GM15510 (cell line): ENCODE measurements around the gene UGT1A8.

ENCODE experiments used
- POLR2A ChIP-seq: IDR thresholded peaks from 3 replicates; pipeline ENCODE4 v1.6.1; 2011; ENCODE audit warnings: borderline replicate concordance; ENCODE audit not compliant: insufficient read length; ENCODE audit errors: extremely low read depth

Gene UGT1A8

DNA sequence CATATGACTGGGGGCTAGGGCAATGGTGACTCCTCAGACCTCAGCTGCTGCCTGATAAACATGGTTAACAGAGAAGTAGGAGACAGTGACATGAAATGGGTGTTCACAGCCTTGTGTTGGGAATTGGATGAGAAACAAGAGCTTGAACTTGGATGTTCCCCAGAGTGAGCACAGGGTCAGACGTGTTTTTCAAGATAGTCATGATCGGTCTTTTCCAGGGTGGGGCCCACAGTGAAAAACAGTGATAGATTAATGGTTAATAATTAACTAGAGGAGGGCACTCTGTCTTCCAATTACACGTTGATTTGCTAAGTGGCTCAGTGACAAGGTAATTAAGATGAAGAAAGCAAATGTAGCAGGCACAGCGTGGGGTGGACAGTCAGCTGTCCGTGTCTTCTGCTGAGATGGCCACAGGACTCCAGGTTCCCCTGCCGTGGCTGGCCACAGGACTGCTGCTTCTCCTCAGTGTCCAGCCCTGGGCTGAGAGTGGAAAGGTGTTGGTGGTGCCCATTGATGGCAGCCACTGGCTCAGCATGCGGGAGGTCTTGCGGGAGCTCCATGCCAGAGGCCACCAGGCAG lies 111.4 kb downstream of the UGT1A8 start, which contains the start of gene UGT1A3:
Gene UGT1A3 (plus strand): TSS at position 320 of the 579 bp plus-strand sequence. CDS start 85 bp downstream, at position 405.
- TF ChIP-seq POLR2A, result no peak

DNA sequence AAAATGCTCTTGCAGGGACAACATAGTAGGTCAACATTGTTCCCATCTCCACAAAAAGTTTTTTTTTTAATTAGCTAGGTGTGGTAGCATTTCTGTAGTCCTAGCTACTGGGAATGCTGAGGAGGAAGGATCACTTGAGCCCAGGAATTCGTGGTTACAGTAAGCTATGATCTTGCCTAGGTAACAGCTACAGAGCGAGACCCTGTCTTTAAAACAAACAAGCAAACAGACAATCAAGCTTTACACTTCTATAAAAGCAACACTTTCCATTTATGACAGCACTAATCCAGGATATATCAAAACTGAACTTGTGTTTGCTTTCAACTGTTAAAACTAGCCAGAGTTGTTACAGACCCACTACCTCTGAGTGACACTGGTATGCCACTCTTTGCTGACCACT lies 123.4 kb downstream of the UGT1A8 start:
- TF ChIP-seq POLR2A, result no peak

DNA sequence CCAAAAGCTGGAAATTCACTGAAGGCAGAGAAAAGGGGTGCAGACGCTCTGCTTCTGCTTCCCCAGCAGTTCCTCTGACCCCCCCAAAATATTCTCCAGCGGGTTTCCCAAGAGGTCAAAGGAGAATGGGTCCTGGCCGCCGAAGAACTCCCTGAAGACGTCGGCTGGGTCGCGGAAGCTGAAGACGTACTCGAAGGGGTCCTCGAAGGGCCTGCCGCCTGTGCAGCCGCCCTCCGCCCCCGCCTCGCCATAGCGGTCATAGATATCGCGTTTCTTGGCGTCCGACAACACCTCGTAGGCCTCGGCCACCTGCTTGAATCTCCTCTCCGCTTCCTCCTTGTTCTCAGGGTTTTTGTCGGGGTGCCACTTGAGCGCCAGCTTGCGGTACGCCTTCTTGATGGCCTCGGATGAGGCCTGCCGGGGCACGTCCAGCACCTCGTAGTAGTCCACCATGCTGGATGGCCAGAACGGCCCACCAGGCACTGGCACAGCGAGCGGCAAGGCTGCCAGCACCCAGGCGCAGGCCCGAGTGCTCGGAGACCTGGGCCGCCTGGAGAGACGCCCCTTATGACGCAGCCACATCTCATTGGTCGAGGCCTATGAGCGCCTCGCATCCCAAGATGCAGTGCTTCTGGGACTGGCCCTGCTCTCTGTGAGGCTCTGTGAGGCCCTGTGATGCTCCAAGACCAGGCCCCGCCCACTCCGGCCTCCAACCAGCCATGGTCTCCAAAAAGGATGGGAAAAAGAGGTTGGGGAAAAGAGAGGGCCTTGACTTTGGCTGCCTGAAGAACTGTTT lies 126.2 kb downstream of the UGT1A8 start:
- no peak for TF ChIP-seq POLR2A

DNA sequence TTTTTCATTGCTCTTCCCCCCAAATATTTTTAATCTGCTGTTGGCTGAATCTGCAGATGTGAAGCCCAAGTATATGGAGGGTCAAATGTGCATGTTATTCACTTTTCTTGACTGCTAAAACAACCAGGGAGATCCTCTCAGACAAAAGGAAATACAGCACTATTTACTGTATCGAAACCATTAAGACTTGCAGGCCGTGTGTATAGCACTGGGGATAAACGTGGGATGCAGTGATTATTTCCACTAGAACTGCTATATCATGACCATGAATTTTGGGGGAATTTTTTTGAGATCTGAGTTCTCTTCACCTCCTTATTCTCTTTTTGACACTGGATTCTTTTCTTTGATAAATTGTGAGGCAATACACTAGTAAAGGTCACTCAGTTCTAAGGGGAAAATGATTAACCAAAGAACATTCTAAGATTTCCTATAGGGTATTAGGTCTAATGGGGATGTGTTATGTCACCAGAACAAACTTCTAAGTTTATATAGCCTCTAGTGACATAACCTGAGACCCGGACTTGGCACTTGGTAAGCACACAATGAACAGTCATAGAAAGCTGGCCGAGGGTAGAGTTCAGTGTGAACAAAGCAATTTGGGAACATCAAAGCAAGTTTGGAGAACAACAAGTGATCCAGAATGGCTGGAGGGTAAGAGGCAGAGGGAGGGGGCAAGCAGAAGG lies 127.8 kb downstream of the UGT1A8 start:
- no peak for TF ChIP-seq POLR2A

DNA sequence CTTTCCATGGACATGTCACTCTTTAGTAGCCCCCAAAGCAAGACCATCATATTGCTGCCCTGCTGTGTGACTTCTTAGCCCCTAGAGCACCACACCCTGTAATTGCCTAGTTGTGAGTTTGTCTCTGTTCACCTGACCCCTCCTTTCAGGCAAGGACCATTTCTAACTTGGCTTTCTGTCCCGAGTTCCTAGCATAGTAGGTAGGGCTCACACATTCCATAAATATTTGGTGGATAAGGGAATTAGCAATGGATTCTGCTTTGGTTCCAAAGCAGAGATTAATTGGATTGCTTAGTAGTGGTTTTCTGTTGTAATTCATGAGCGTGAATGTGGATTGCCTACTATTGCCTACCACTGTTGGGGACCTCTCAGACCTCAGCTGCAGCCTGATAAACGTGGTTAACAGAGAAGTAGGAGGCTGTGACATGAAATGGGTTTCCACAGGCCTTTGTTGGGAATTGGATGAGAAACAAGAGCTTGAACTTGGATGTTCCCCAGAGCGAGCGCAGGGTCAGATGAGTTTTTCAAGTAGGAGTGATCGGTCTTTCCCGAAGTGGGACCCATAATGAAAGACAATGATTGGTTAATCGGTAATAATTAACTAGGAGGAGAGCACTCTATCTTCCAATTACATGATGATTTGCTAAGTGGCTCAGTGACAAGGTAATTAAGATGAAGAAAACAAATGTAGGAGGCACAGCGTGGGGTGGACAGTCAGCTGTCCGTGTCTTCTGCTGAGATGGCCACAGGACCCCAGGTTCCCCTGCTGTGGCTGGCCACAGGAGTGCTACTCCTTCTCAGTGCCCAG lies 129.2 kb downstream of the UGT1A8 start:
- TF ChIP-seq POLR2A, result no peak

DNA sequence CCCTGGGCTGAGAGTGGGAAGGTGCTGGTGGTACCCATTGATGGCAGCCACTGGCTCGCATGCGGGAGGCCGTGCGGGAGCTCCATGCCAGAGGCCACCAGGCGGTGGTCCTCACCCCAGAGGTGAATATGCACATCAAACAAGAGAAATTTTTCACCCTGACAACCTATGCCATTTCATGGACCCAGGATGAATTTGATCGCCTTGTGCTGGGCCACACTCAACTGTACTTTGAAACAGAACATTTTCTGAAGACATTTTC lies 129.8 kb downstream of the UGT1A8 start:
- TF ChIP-seq POLR2A, result no peak

DNA sequence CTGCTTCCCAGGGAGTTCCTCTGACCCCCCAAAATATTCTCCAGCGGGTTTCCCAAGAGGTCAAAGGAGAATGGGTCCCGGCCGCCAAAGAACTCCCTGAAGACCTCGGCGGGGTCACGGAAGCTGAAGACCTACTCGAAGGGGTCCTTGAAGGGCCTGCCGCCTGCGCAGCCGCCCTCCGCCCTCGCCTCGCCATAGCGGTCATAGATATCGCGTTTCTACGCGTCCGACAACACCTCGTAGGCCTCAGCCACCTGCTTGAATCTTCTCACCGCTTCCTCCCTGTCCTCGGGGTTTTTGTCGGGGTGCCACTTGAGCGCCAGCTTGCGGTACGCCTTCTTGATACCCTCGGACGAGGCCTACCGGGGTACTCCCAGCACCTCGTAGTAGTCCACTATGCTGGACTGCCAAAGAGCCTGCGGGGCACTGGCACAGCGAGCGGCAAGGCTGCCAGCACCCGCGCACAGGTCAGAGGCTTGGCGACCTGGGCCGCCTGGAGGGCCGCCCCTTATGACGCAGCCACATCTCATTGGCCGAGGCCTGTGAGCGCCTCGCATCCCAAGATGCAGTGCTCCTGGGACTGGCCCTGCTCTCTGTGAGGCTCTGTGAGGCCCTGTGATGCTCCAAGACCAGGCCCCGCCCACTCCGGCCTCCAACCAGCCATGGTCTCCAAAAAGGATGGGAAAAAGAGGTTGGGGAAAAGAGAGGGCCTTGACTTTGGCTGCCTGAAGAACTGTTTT lies 137.6 kb downstream of the UGT1A8 start:
- TF ChIP-seq POLR2A, result no peak

DNA sequence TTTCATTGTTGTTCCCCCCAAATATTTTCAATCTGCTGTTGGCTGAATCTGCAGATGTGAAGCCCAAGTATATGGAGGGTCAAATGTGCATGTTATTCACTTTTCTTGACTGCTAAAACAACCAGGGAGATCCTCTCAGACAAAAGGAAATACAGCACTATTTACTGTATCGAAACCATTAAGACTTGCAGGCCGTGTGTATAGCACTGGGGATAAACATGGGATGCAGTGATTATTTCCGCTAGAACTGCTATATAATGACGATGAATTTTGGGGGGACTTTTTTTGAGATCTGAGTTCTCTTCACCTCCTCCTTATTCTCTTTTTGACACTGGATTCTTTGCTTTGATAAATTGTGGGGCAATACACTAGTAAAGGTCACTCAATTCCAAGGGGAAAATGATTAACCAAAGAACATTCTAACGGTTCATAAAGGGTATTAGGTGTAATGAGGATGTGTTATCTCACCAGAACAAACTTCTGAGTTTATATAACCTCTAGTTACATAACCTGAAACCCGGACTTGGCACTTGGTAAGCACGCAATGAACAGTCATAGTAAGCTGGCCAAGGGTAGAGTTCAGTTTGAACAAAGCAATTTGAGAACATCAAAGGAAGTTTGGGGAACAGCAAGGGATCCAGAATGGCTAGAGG lies 139.1 kb downstream of the UGT1A8 start:
- TF ChIP-seq POLR2A, result no peak

DNA sequence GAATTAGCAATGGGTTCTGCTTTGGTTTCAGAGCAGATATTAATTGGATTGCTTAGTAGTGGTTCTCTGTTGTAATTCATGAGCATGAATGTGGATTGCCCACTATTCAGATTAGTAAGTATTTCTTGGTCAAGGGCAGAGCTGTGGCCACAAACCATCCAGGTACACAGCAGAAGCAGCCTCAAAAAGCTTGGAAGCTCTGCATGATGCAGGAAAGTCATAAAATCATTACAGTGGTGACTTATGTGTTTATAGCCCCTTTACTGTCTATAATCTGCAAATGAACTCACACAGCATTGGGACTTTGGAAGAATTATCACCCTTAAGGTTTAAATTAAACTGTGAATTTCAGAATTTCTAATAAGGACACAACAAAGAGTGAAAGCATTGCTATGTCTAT lies 140.7 kb downstream of the UGT1A8 start:
- no peak for TF ChIP-seq POLR2A

DNA sequence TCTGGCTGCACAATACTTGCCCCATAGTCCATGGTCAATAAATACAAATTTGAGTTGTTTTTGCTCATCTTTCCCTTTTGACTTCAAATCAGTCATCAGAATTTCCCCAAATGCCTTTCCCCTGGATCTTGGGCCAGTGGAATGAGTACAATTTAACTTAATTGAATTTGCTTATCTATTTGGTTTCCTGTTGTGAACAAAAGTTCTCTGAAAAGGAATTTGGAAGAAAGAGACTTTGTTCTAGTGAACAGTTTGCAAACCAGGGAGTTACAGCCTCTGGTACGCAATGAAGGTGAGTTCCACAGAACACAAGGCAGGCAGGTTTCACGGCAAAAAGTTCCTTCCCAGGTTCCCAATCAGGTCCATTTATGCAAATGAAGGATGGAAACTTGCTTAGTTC lies 141.4 kb downstream of the UGT1A8 start:
- TF ChIP-seq POLR2A, result no peak

DNA sequence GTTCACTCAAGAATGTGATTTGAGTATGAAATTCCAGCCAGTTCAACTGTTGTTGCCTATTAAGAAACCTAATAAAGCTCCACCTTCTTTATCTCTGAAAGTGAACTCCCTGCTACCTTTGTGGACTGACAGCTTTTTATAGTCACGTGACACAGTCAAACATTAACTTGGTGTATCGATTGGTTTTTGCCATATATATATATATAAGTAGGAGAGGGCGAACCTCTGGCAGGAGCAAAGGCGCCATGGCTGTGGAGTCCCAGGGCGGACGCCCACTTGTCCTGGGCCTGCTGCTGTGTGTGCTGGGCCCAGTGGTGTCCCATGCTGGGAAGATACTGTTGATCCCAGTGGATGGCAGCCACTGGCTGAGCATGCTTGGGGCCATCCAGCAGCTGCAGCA lies 142.6 kb downstream of the UGT1A8 start, which contains the start of gene UGT1A1:
Gene UGT1A1 (plus strand): TSS at position 228 of the 400 bp plus-strand sequence. CDS start 18 bp downstream, at position 246.
- no peak for TF ChIP-seq POLR2A

DNA sequence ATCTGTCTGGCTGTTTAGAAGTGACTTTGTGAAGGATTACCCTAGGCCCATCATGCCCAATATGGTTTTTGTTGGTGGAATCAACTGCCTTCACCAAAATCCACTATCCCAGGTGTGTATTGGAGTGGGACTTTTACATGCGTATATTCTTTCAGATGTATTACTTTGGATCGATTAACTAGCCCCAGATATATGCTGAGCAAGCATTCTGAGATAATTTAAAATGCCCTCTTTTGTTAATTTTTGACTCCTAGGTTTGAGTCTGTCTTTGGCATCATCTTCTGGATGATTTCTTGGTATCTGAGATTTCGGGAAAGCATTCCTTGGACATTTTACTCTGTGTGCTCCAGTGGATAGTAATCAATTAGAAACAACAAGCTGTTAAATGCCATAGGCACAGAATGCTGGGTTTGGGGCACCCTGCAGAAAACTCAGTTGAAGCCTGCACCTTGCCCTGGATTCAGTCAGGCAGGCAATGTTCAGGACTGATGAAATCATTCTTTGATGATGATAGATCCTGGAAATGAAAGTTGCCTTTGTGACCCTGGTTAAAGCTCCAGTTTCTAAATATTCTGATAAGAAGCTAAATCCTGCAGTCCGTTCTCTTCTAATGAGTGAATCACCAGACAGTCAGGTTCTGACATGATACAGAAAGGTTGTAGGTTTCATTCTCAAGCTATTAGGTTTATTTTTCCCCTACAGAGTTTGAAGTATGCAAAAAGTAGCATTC lies 143.8 kb downstream of the UGT1A8 start:
- TF ChIP-seq POLR2A, result no peak

DNA sequence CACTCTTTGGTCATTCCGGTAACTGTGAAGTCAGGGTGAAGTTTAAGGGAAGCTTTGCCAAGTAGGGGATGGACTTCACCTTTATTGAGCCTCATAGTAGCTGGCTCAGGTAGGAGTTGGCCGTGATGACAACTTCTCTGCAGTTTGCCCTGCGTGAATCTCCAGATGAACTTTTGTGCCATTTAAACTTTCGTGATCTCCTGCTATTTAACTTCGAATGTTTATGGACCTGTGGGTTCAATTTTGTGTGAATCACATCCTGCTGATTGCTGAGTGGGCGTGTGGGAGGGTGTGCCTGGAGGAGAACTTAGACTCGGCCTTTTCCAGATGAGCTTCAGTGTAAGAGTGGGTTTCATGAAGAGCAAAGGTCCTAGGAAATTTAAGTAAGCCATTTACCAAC lies 146.8 kb downstream of the UGT1A8 start:
- TF ChIP-seq POLR2A, result no peak
